ENCODE measurements around the gene SLC28A1.

DNA sequence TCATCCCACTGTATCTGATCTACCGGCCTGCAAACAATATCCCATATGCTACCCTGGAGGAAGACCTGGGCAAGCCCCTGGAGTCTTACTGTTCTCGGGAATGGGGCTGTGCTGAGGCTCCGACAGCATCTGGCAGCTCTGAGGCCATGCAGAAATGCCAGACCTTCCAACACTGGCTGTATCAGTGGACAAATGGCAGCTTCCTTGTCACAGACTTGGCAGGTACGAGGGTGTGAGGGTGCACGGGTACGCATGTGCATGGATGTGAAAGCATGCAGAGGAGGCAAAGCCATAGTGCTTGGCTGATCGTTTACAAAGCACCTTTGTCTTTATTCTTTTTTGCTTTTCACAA, 20.0 kb upstream of the SLC28A1 start:
- TF ChIP-seq, protein P1, sequence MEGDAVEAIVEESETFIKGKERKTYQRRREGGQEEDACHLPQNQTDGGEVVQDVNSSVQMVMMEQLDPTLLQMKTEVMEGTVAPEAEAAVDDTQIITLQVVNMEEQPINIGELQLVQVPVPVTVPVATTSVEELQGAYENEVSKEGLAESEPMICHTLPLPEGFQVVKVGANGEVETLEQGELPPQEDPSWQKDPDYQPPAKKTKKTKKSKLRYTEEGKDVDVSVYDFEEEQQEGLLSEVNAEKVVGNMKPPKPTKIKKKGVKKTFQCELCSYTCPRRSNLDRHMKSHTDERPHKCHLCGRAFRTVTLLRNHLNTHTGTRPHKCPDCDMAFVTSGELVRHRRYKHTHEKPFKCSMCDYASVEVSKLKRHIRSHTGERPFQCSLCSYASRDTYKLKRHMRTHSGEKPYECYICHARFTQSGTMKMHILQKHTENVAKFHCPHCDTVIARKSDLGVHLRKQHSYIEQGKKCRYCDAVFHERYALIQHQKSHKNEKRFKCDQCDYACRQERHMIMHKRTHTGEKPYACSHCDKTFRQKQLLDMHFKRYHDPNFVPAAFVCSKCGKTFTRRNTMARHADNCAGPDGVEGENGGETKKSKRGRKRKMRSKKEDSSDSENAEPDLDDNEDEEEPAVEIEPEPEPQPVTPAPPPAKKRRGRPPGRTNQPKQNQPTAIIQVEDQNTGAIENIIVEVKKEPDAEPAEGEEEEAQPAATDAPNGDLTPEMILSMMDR (IDR thresholded peaks at IDR 0.05; ENCODE audit: insufficient read depth, low read depth, low read length): no peak
- TF ChIP-seq EZH2 (IDR thresholded peaks at IDR 0.05; ENCODE audit: insufficient read depth, low read length): no peak
